HCT116 (cell line): ENCODE measurements around the gene SNRNP70. TPM values are rescaled to one million over a fixed set of nuclear protein-coding genes. Genes with fewer than 3 reads are reported as not detected.
A peak's percentile ranks its signal among the peaks of the same experiment; 100 is the strongest.

Source experiments
- ATAC-seq: fragments of 200-7000 bp; cut with Tn5 transposase; 2 replicates; pipeline ENCODE4 v1.9.1; 2020; ENCODE audit warnings: mild to moderate bottlenecking, moderate library complexity
- BruUV-seq: library from RNA; stranded (reverse); fragments of 400-500 nt; replicated peaks from 2 replicates; lab custom pipeline; 2021; lab: Mats Ljungman, UMichigan
- CTCF ChIA-PET: fragments of 300-600 bp; sonication (Branson Sonifier 250); formaldehyde crosslinking; loops from one replicate; lab custom pipeline; 2021; ENCODE audit warnings: antibody characterized with exemption; lab: Charles Lee
- POLR2A ChIA-PET: fragments of 300-600, 350-600 bp; sonication (Branson Sonifier 250); formaldehyde crosslinking; loops from one replicate; lab custom pipeline; 2021; ENCODE audit warnings: antibody characterized with exemption; lab: Charles Lee
- RAD21 ChIA-PET, 2 experiments: fragments of 300-600 bp; sonication (Branson Sonifier 250); formaldehyde crosslinking; loops; one replicate each; lab custom pipeline; 2023; ENCODE audit warnings: low total read pairs in 2 of 2; ENCODE audit not compliant: uncharacterized antibody in 2 of 2, unreplicated experiment in 2 of 2, low non-redundant PET in 1 of 2; lab: Charles Lee
- DNase-seq: peaks from one replicate; pipeline ENCODE4 v3.0.0-alpha.2; 2010; ENCODE audit warnings: low read depth, low spot score
- H2AFZ ChIP-seq: fragments of 200-600 bp; shearing (Covaris generic), sonication (generic); 2 replicates; pipeline ENCODE4 v1.6.1; 2017; ENCODE audit warnings: low read depth, mixed run types, mixed read lengths, antibody characterized with exemption, low read length; ENCODE audit not compliant: poor library complexity, severe bottlenecking
- H3K27ac ChIP-seq: 2 replicates; pipeline ENCODE4 v1.5.1; 2012; ENCODE audit warnings: low read depth, low read length
- H3K27me3 ChIP-seq: fragments of 200-600 bp; sonication (generic); 2 replicates; pipeline ENCODE4 v1.6.1; 2016; ENCODE audit warnings: mixed run types, low read length, mixed read lengths; ENCODE audit not compliant: insufficient read depth
- H3K36me3 ChIP-seq, 2 experiments: fragments of 200-500 bp in 1 of 2; fragments of 200-600 bp in 1 of 2; sonication (Bioruptor generic) in 1 of 2; sonication (generic) in 1 of 2; 2 replicates each; pipeline versions ENCODE4 v1.5.1 to v1.6.1; 2014 to 2016; ENCODE audit warnings: low read length in 2 of 2, inconsistent platforms in 1 of 2, mixed read lengths in 1 of 2, mixed run types in 1 of 2; ENCODE audit not compliant: insufficient read depth in 2 of 2, control insufficient read depth in 1 of 2
- H3K4me1 ChIP-seq, 2 experiments: fragments of 200-600 bp in 1 of 2; sonication (generic) in 1 of 2; 2 replicates each; pipeline versions ENCODE4 v1.5.1 to v1.6.1; 2012 to 2017; ENCODE audit warnings: low read length in 2 of 2, inconsistent platforms in 1 of 2, mild to moderate bottlenecking in 1 of 2, mixed read lengths in 1 of 2, mixed run types in 1 of 2, moderate library complexity in 1 of 2; ENCODE audit not compliant: insufficient read depth in 2 of 2, control insufficient read depth in 1 of 2
- H3K4me2 ChIP-seq: fragments of 200-600 bp; sonication (generic); 2 replicates; pipeline ENCODE4 v1.6.1; 2017; ENCODE audit warnings: mixed run types, low read length, mixed read lengths
- H3K4me3 ChIP-seq, 2 experiments: fragments of 200-600 bp in 1 of 2; sonication (generic) in 1 of 2; replicated peaks in 1 of 2; 2 replicates each; pipeline ENCODE4 v1.5.1; 2011 to 2016; ENCODE audit warnings: low read length in 2 of 2, control low read depth in 1 of 2, low read depth in 1 of 2, mild to moderate bottlenecking in 1 of 2, mixed read lengths in 1 of 2, mixed run types in 1 of 2
- H3K79me2 ChIP-seq: fragments of 200-600 bp; sonication (generic); 2 replicates; pipeline ENCODE4 v1.6.1; 2017; ENCODE audit warnings: mild to moderate bottlenecking, mixed run types, low read length, moderate library complexity, mixed read lengths; ENCODE audit not compliant: insufficient read depth
- H3K9ac ChIP-seq: fragments of 200-600 bp; sonication (generic); 2 replicates; pipeline ENCODE4 v1.6.1; 2016; ENCODE audit warnings: low read length, mixed read lengths
- H3K9me2 ChIP-seq: fragments of 200-600 bp; sonication (generic), shearing (Covaris generic); 2 replicates; pipeline ENCODE4 v1.6.1; 2017; ENCODE audit warnings: mixed run types, mild to moderate bottlenecking, moderate library complexity; ENCODE audit not compliant: insufficient read depth
- H3K9me3 ChIP-seq, 2 experiments: fragments of 200-500 bp in 1 of 2; fragments of 200-600 bp in 1 of 2; sonication (Bioruptor generic) in 1 of 2; sonication (generic) in 1 of 2; 2 replicates each; pipeline ENCODE4 v1.6.1; 2014 to 2017; ENCODE audit warnings: low read length in 2 of 2, mixed read lengths in 2 of 2, inconsistent platforms in 1 of 2, low read depth in 1 of 2, mild to moderate bottlenecking in 1 of 2, mixed run types in 1 of 2, moderate library complexity in 1 of 2; ENCODE audit not compliant: control insufficient read depth in 1 of 2, insufficient read depth in 1 of 2
- H4K20me1 ChIP-seq: fragments of 200-600 bp; sonication (generic), shearing (Covaris generic); 2 replicates; pipeline ENCODE4 v1.6.1; 2017; ENCODE audit warnings: mixed run types, mild to moderate bottlenecking, moderate library complexity; ENCODE audit not compliant: insufficient read depth
- CBX3 ChIP-seq: IDR thresholded peaks from 2 replicates; pipeline ENCODE4 v1.6.1; 2012; ENCODE audit warnings: low read depth
- EGR1 ChIP-seq: IDR thresholded peaks from 2 replicates; pipeline ENCODE4 v1.6.1; 2012; ENCODE audit warnings: low read depth
- EZH2phosphoT487 ChIP-seq: fragments of 200-600 bp; IDR thresholded peaks from 2 replicates; pipeline ENCODE4 v1.6.1; 2018; ENCODE audit warnings: antibody characterized with exemption, borderline replicate concordance
- REST ChIP-seq: IDR thresholded peaks from 2 replicates; pipeline ENCODE4 v1.6.1; 2012; ENCODE audit warnings: low read depth
- SIN3A ChIP-seq: IDR thresholded peaks from 2 replicates; pipeline ENCODE4 v1.6.1; 2012; ENCODE audit warnings: low read depth
- YY1 ChIP-seq: IDR thresholded peaks from 2 replicates; pipeline ENCODE4 v1.6.1; 2011; ENCODE audit warnings: low read length, low read depth, moderate library complexity, mild to moderate bottlenecking; ENCODE audit not compliant: insufficient replicate concordance; ENCODE audit errors: extremely low read depth
- ZNF274 ChIP-seq: fragments of 200-500 bp; sonication (Bioruptor generic); IDR thresholded peaks from 2 replicates; pipeline ENCODE4 v1.6.1; 2014; ENCODE audit warnings: mild to moderate bottlenecking, low read depth, low read length, inconsistent platforms
- intact Hi-C: fragments of 100-400 bp; cut with micrococcal nuclease; formaldehyde crosslinking; loops from 2 replicates; pipeline ENCODE4 v1.10.0; 2022
- total RNA-seq: library from RNA; stranded (reverse); gene quantifications from one replicate; pipeline ENCODE4 v1.2.1, GENCODE V29; 2021; ENCODE audit not compliant: unreplicated experiment
- TF ChIP-seq, protein P1 (sequence below), 3 experiments: fragments of 200-600 bp in 1 of 3; sonication (generic) in 1 of 3; IDR thresholded peaks in 2 of 3; conservative IDR thresholded peaks in 1 of 3; 2 replicates each; pipeline ENCODE4 v1.5.1; 2012 to 2017; ENCODE audit warnings: low read depth in 2 of 3, low read length in 2 of 3, antibody characterized with exemption in 1 of 3, borderline replicate concordance in 1 of 3, control low read depth in 1 of 3, mild to moderate bottlenecking in 1 of 3, mixed read lengths in 1 of 3, mixed run types in 1 of 3, moderate library complexity in 1 of 3; ENCODE audit not compliant: insufficient read depth in 1 of 3
- TF ChIP-seq, protein P2 (sequence below): IDR thresholded peaks from 2 replicates; pipeline ENCODE4 v1.6.1; 2011; ENCODE audit warnings: mild to moderate bottlenecking, low read length, moderate library complexity; ENCODE audit not compliant: insufficient replicate concordance; ENCODE audit errors: extremely low read depth

SNRNP70 gene
- total RNA-seq, 1 experiment from 2014 or later: 236 TPM

GRCh38 chr19:49129238-49129583, 44.0 kb downstream of the SNRNP70 start:
- RAD21 ChIA-PET: no interaction called here
- no peak overlapping the region for H2AFZ ChIP-seq
- H4K20me1 ChIP-seq: no peaks in the 10 kb centered on the region
- no peaks in the 10 kb centered on the region for H3K9me2 ChIP-seq
- POLR2A ChIA-PET: interaction anchor here (1.3 to 2.3 kb wide), 2 partner anchors 15 to 21 kb away, joined by 5 to 9 read pairs; partner anchors contain the start of gene LIN7B
- H3K9me3 ChIP-seq: no peaks in the 10 kb centered on the region
- peak overlapping the region; percentile 88 for H3K4me2 ChIP-seq
- TF ChIP-seq REST: no peak
- no peak for TF ChIP-seq YY1
- TF ChIP-seq, protein P1, sequence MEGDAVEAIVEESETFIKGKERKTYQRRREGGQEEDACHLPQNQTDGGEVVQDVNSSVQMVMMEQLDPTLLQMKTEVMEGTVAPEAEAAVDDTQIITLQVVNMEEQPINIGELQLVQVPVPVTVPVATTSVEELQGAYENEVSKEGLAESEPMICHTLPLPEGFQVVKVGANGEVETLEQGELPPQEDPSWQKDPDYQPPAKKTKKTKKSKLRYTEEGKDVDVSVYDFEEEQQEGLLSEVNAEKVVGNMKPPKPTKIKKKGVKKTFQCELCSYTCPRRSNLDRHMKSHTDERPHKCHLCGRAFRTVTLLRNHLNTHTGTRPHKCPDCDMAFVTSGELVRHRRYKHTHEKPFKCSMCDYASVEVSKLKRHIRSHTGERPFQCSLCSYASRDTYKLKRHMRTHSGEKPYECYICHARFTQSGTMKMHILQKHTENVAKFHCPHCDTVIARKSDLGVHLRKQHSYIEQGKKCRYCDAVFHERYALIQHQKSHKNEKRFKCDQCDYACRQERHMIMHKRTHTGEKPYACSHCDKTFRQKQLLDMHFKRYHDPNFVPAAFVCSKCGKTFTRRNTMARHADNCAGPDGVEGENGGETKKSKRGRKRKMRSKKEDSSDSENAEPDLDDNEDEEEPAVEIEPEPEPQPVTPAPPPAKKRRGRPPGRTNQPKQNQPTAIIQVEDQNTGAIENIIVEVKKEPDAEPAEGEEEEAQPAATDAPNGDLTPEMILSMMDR (IDR thresholded peaks at IDR 0.05 in 2 of 3, conservative IDR thresholded peaks at IDR 0.05 in 1 of 3; ENCODE audit: borderline replicate concordance in 1 of 3, insufficient read depth in 1 of 3, low read depth in 2 of 3, low read length in 2 of 3): no peak
- no peak for TF ChIP-seq SIN3A
- TF ChIP-seq EGR1: no peak
- TF ChIP-seq, protein P2, sequence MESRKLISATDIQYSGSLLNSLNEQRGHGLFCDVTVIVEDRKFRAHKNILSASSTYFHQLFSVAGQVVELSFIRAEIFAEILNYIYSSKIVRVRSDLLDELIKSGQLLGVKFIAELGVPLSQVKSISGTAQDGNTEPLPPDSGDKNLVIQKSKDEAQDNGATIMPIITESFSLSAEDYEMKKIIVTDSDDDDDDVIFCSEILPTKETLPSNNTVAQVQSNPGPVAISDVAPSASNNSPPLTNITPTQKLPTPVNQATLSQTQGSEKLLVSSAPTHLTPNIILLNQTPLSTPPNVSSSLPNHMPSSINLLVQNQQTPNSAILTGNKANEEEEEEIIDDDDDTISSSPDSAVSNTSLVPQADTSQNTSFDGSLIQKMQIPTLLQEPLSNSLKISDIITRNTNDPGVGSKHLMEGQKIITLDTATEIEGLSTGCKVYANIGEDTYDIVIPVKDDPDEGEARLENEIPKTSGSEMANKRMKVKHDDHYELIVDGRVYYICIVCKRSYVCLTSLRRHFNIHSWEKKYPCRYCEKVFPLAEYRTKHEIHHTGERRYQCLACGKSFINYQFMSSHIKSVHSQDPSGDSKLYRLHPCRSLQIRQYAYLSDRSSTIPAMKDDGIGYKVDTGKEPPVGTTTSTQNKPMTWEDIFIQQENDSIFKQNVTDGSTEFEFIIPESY: no peak
- no peak for TF ChIP-seq ZNF274
- no peak for TF ChIP-seq EZH2phosphoT487
- TF ChIP-seq CBX3: no peak
- ATAC-seq (no peak), DNase-seq (no peak)
- H3K4me3 ChIP-seq: peak overlapping the region in 1 of 2 experiments; percentile 60; a peak in 2 of 4 replicates
- no peaks in the 10 kb centered on the region for H3K27me3 ChIP-seq
- H3K27ac ChIP-seq: peak overlapping the region; percentile 62
- no TSS peak for BruUV-seq
- peaks cover 12 to 28% of the 10 kb centered on the region in 2 experiments for H3K4me1 ChIP-seq
- H3K79me2 ChIP-seq: no peaks in the 10 kb centered on the region
- peaks cover 0 to 8% of the 10 kb centered on the region in 2 experiments; a peak in 2 of 4 replicates for H3K36me3 ChIP-seq
- CTCF ChIA-PET: interaction anchor here (1.7 kb wide), 1 partner anchor 17 kb away, joined by 6 read pairs; no protein-coding TSS in a partner anchor
- no peak overlapping the region; the same call in 1 of the 2 replicates for H3K9ac ChIP-seq
- intact Hi-C loops: no loop called here
